SK-N-SH (cell line): Measurements from ENCODE around the gene CASZ1. TPM values are rescaled to one million over a fixed set of nuclear protein-coding genes. Genes with fewer than 3 reads are reported as not detected.

Experiments used
- CTCF ChIA-PET: fragments of 300-600, 350-600 bp; formaldehyde crosslinking; extraction: SDS; loops from one replicate; lab custom pipeline; 2021; lab: Yijun Ruan, JAX
- POLR2A ChIA-PET: fragments of 350-600 bp; sonication (Branson Sonifier 250); formaldehyde crosslinking; extraction: SDS; loops from one replicate; lab custom pipeline; 2020; ENCODE audit warnings: antibody characterized with exemption, inconsistent platforms; lab: Yijun Ruan, JAX
- DNase-seq: peaks from one replicate; pipeline ENCODE4 v3.0.0; 2012
- H2AFZ ChIP-seq: fragments of 200-600 bp; sonication (generic); 2 replicates; pipeline ENCODE4 v1.8.1; 2016; ENCODE audit warnings: antibody characterized with exemption, mild to moderate bottlenecking, low read depth
- H3F3A ChIP-seq: fragments of 200-600 bp; sonication (generic); replicated peaks from 2 replicates; pipeline ENCODE3; 2016; ENCODE audit warnings: antibody characterized with exemption, mild to moderate bottlenecking; ENCODE audit not compliant: insufficient read depth
- H3K27ac ChIP-seq, 2 experiments: fragments of 200-500 bp in 1 of 2; fragments of 200-600 bp in 1 of 2; sonication (Bioruptor generic) in 1 of 2; sonication (generic), shearing (Covaris generic) in 1 of 2; 2 replicates each; pipeline versions ENCODE4 v1.5.1 to v1.6.1; 2014 to 2016; ENCODE audit warnings: low read depth in 2 of 2, inconsistent platforms in 1 of 2, low read length in 1 of 2, mild to moderate bottlenecking in 1 of 2, mixed read lengths in 1 of 2
- H3K27me3 ChIP-seq: fragments of 200-600 bp; sonication (generic), shearing (Covaris generic); 2 replicates; pipeline ENCODE4 v1.6.1; 2016; ENCODE audit warnings: mixed run types; ENCODE audit not compliant: insufficient read depth
- H3K36me3 ChIP-seq, 2 experiments: fragments of 200-500 bp in 1 of 2; fragments of 200-600 bp in 1 of 2; sonication (Bioruptor generic) in 1 of 2; sonication (generic) in 1 of 2; replicated peaks in 1 of 2; 2 replicates each; pipeline versions ENCODE3 to v1.5.1; 2014 to 2016; ENCODE audit warnings: low read length in 1 of 2, mild to moderate bottlenecking in 1 of 2; ENCODE audit not compliant: insufficient read depth in 2 of 2, control insufficient read depth in 1 of 2
- H3K4me1 ChIP-seq, 2 experiments: fragments of 200-500 bp in 1 of 2; fragments of 200-600 bp in 1 of 2; sonication (Bioruptor generic) in 1 of 2; sonication (generic), shearing (Covaris generic) in 1 of 2; 2 replicates each; pipeline versions ENCODE4 v1.5.1 to v1.6.1; 2014 to 2016; ENCODE audit warnings: low read depth in 1 of 2, low read length in 1 of 2, mixed run types in 1 of 2; ENCODE audit not compliant: insufficient read depth in 2 of 2, control insufficient read depth in 1 of 2
- H3K4me2 ChIP-seq: fragments of 200-600 bp; sonication (generic), shearing (Covaris generic); 2 replicates; pipeline ENCODE4 v1.6.1; 2017; ENCODE audit warnings: mixed run types
- H3K4me3 ChIP-seq, 2 experiments: fragments of 200-500 bp in 1 of 2; fragments of 200-600 bp in 1 of 2; sonication (Bioruptor generic) in 1 of 2; sonication (generic), shearing (Covaris generic) in 1 of 2; 2 replicates each; pipeline versions ENCODE4 v1.5.1 to v1.8.1; 2014 to 2016; ENCODE audit warnings: low read depth in 2 of 2, inconsistent platforms in 1 of 2, low read length in 1 of 2, mild to moderate bottlenecking in 1 of 2, mixed read lengths in 1 of 2, moderate library complexity in 1 of 2
- H3K79me2 ChIP-seq: fragments of 200-600 bp; sonication (generic); 2 replicates; pipeline ENCODE4 v1.8.1; 2017; ENCODE audit warnings: mild to moderate bottlenecking; ENCODE audit not compliant: insufficient read depth
- H3K9ac ChIP-seq: fragments of 200-600 bp; sonication (generic); 2 replicates; pipeline ENCODE4 v1.6.1; 2017; ENCODE audit warnings: mixed run types
- H3K9me2 ChIP-seq: fragments of 200-600 bp; sonication (generic); 2 replicates; pipeline ENCODE4 v1.6.1; 2017; ENCODE audit warnings: mixed run types
- H3K9me3 ChIP-seq: fragments of 200-600 bp; sonication (generic); 2 replicates; pipeline ENCODE4 v1.6.1; 2017; ENCODE audit warnings: mixed run types, mild to moderate bottlenecking, moderate library complexity
- H4K20me1 ChIP-seq: fragments of 200-600 bp; sonication (generic); 2 replicates; pipeline ENCODE4 v1.6.1; 2017; ENCODE audit warnings: mild to moderate bottlenecking, mixed run types; ENCODE audit not compliant: insufficient read depth
- CHD2 ChIP-seq: fragments of 150-350 bp; IDR thresholded peaks from 2 replicates; pipeline ENCODE4 v1.6.1; 2018; ENCODE audit warnings: low read length; ENCODE audit not compliant: partially characterized antibody
- ELF1 ChIP-seq: IDR thresholded peaks from 2 replicates; pipeline ENCODE4 v1.4.0; 2012
- EP300 ChIP-seq, 2 experiments: IDR thresholded peaks; 2 replicates each; pipeline versions ENCODE4 v1.4.0 to v1.6.1; 2012; ENCODE audit warnings: borderline replicate concordance in 1 of 2, low read depth in 1 of 2, low read length in 1 of 2
- IRF3 ChIP-seq: fragments of 150-350 bp; IDR thresholded peaks from 2 replicates; pipeline ENCODE4 v1.6.1; 2016; ENCODE audit warnings: mild to moderate bottlenecking, low read depth, low read length
- REST ChIP-seq: IDR thresholded peaks from 2 replicates; pipeline ENCODE4 v1.6.1; 2012; ENCODE audit warnings: mild to moderate bottlenecking, low read depth, low read length, moderate library complexity
- SMC3 ChIP-seq: IDR thresholded peaks from 2 replicates; pipeline ENCODE4 v1.6.1; 2012; ENCODE audit warnings: low read depth, low read length, improper control_type of control experiment
- ZBTB33 ChIP-seq: IDR thresholded peaks from 2 replicates; pipeline ENCODE4 v1.4.0; 2012; ENCODE audit warnings: low read depth, borderline replicate concordance
- WGBS: methylation state at CpG from one replicate; pipeline ENCODE4 v1.1.6; 2017; ENCODE audit warnings: low lambda C conversion rate; 5-methylcytosine and 5-hydroxymethylcytosine counted together
- polyA plus RNA-seq, 3 experiments: library from polyadenylated mRNA; depleted of rRNA; stranded (reverse); fragments of >200 nt; gene quantifications; 2 replicates each; pipeline ENCODE4 v1.2.3, GENCODE V29; 2012

Gene CASZ1
- polyA plus RNA-seq, 1 of the 3 experiments (the other 2 are of a cell fraction), result 0.51 TPM

- Histone ChIP-seq H3K4me3 (no peak overlapping the region), H3F3A (no peaks in the 10 kb centered on the region), H3K36me3 (no peaks in the 10 kb centered on the region), H2AFZ (no peak overlapping the region), H4K20me1 (no peaks in the 10 kb centered on the region), H3K4me1 (peaks cover 0 to 3% of the 10 kb centered on the region in 2 experiments; a peak in 1 of 4 replicates), H3K9me2 (no peaks in the 10 kb centered on the region), H3K27ac (no peak overlapping the region), H3K79me2 (no peaks in the 10 kb centered on the region), H3K9me3 (no peaks in the 10 kb centered on the region), H3K4me2 (no peak overlapping the region), H3K9ac (no peak overlapping the region), H3K27me3 (no peaks in the 10 kb centered on the region)
- no peak for DNase-seq
- CTCF ChIA-PET, result interaction anchor here (0.6 to 1.6 kb wide), 5 partner anchors 8 to 135 kb away, joined by 3 to 5 read pairs (median 3); no protein-coding TSS in a partner anchor
- 82% methylated on average over 38 of the region's 43 CpGs for WGBS
- POLR2A ChIA-PET, result no interaction called here
- TF ChIP-seq ELF1 (no peak), EP300 (IDR thresholded peaks at IDR 0.05; ENCODE audit: borderline replicate concordance in 1 of 2, low read depth in 1 of 2, low read length in 1 of 2) (no peak), CHD2 (no peak), IRF3 (no peak), SMC3 (no peak), ZBTB33 (no peak), REST (no peak)
Measured at GRCh38 chr1:10827377-10828333, 31.2 kb upstream of the CASZ1 start.
